GM12878 (cell line): Measurements from ENCODE around the gene MYO19. TPM values are rescaled to one million over a fixed set of nuclear protein-coding genes. Genes with fewer than 3 reads are reported as not detected.
A peak's percentile ranks its signal among the peaks of the same experiment; 100 is the strongest.

Source experiments
- ATAC-seq: fragments of 200-7000 bp; cut with Tn5 transposase; 3 replicates; pipeline ENCODE4 v1.9.1; 2020; ENCODE audit warnings: mild to moderate bottlenecking, moderate library complexity
- BruUV-seq: library from RNA; stranded (reverse); fragments of 400-500 nt; replicated peaks from 2 replicates; lab custom pipeline; 2021; lab: Mats Ljungman, UMichigan
- CTCF ChIA-PET: fragments of 300-600 bp; sonication (Branson Sonifier 250); formaldehyde crosslinking; extraction: SDS; loops from one replicate; lab custom pipeline; 2021; ENCODE audit warnings: inconsistent platforms; lab: Yijun Ruan, JAX
- POLR2A ChIA-PET: fragments of 350-600 bp; formaldehyde crosslinking; extraction: SDS; loops from one replicate; lab custom pipeline; 2021; ENCODE audit warnings: inconsistent platforms; lab: Charles Lee
- RAD21 ChIA-PET: fragments of 300-600 bp; sonication (Branson Sonifier 250); formaldehyde crosslinking; loops from one replicate; lab custom pipeline; 2023; ENCODE audit warnings: antibody characterized with exemption; ENCODE audit not compliant: unreplicated experiment; lab: Charles Lee
- SMC1A ChIA-PET: fragments of 300-600 bp; sonication (Branson Sonifier 250); formaldehyde crosslinking; loops from one replicate; lab custom pipeline; 2023; ENCODE audit not compliant: unreplicated experiment, uncharacterized antibody; lab: Charles Lee
- DNase-seq: peaks from one replicate; pipeline ENCODE4 v3.0.0-alpha.2; 2011; ENCODE audit warnings: low read depth, low spot score
- FAIRE-seq: peaks from 3 replicates; lab custom pipeline; 2011; peaks lifted over from hg19 to GRCh38; lab: Jason Lieb, UNC
- H2AFZ ChIP-seq: 2 replicates; pipeline ENCODE4 v1.6.0; 2011; ENCODE audit warnings: low read depth, low read length, control low read depth; ENCODE audit not compliant: control insufficient read depth
- H3K27ac ChIP-seq: 2 replicates; pipeline ENCODE4 v1.5.1; 2011; ENCODE audit warnings: control low read depth; ENCODE audit not compliant: control insufficient read depth, insufficient read depth
- H3K27me3 ChIP-seq, 2 experiments: replicated peaks in 1 of 2; 2 replicates each; pipeline versions ENCODE4 v1.6.0 to v1.6.1; 2011; ENCODE audit warnings: low read length in 1 of 2; ENCODE audit not compliant: control insufficient read depth in 2 of 2, insufficient read depth in 2 of 2
- H3K36me3 ChIP-seq, 2 experiments: 2 replicates each; pipeline ENCODE4 v1.5.1; 2011; ENCODE audit warnings: low read length in 1 of 2; ENCODE audit not compliant: control insufficient read depth in 2 of 2, insufficient read depth in 2 of 2
- H3K4me1 ChIP-seq: 2 replicates; pipeline ENCODE4 v1.6.1; 2011; ENCODE audit warnings: mild to moderate bottlenecking, low read length, moderate library complexity, mixed read lengths; ENCODE audit not compliant: control insufficient read depth, insufficient read depth
- H3K4me2 ChIP-seq: 2 replicates; pipeline ENCODE4 v1.6.0; 2011; ENCODE audit warnings: control low read depth; ENCODE audit not compliant: control insufficient read depth, insufficient read depth
- H3K4me3 ChIP-seq: fragments of 200-600 bp; sonication (generic); 2 replicates; pipeline ENCODE4 v1.5.1; 2016
- H3K79me2 ChIP-seq: 2 replicates; pipeline ENCODE4 v1.6.0; 2011; ENCODE audit warnings: low read length; ENCODE audit not compliant: control insufficient read depth, insufficient read depth
- H3K9ac ChIP-seq: 2 replicates; pipeline ENCODE4 v1.8.0; 2011; ENCODE audit warnings: low read length, control low read depth, mixed read lengths; ENCODE audit not compliant: control insufficient read depth, insufficient read depth
- H3K9me3 ChIP-seq: replicated peaks from 3 replicates; pipeline ENCODE4 v1.5.1; 2011; ENCODE audit warnings: mild to moderate bottlenecking, low read length; ENCODE audit not compliant: control insufficient read depth, insufficient read depth
- H4K20me1 ChIP-seq: 2 replicates; pipeline ENCODE4 v1.6.0; 2011; ENCODE audit not compliant: control insufficient read depth, insufficient read depth
- BHLHE40 ChIP-seq, 2 experiments: fragments of 450-650 bp in 1 of 2; IDR thresholded peaks; 2 replicates each; pipeline ENCODE4 v1.6.1; 2011 to 2017; ENCODE audit warnings: low read depth in 2 of 2, borderline replicate concordance in 1 of 2, improper control_type of control experiment in 1 of 2, low read length in 1 of 2, mild to moderate bottlenecking in 1 of 2
- BRCA1 ChIP-seq: IDR thresholded peaks from 2 replicates; pipeline ENCODE4 v1.6.1; 2011; ENCODE audit warnings: low read depth, low read length, improper control_type of control experiment
- CHD4 ChIP-seq: fragments of 200-600 bp; sonication (generic); IDR thresholded peaks from 2 replicates; pipeline ENCODE4 v1.6.1; 2016; ENCODE audit warnings: mild to moderate bottlenecking
- FOXM1 ChIP-seq: IDR thresholded peaks from 2 replicates; pipeline ENCODE4 v1.6.1; 2012; ENCODE audit warnings: low read depth, mild to moderate bottlenecking, inconsistent platforms, low read length, moderate library complexity
- HDAC2 ChIP-seq: fragments of 200-600 bp; sonication (generic); IDR thresholded peaks from 2 replicates; pipeline ENCODE4 v1.6.1; 2017
- IKZF1 ChIP-seq: fragments of 450-650 bp; conservative IDR thresholded peaks from 2 replicates; pipeline ENCODE4 v1.6.1; 2017; ENCODE audit warnings: antibody characterized with exemption, mild to moderate bottlenecking
- IRF3 ChIP-seq: fragments of 450-650 bp; IDR thresholded peaks from 2 replicates; pipeline ENCODE4 v1.6.1; 2014; ENCODE audit warnings: mild to moderate bottlenecking
- LARP7 ChIP-seq: fragments of 450-650 bp; IDR thresholded peaks from 2 replicates; pipeline ENCODE4 v1.6.1; 2017; ENCODE audit warnings: mild to moderate bottlenecking
- POLR2A ChIP-seq: IDR thresholded peaks from 2 replicates; pipeline ENCODE4 v1.6.1; 2011; ENCODE audit warnings: low read depth, mild to moderate bottlenecking, low read length
- RB1 ChIP-seq: fragments of 450-650 bp; formaldehyde crosslinking; IDR thresholded peaks from 2 replicates; pipeline ENCODE4 v1.6.1; 2017; ENCODE audit warnings: mild to moderate bottlenecking, borderline replicate concordance
- SREBF1 ChIP-seq: IDR thresholded peaks from 2 replicates; pipeline ENCODE4 v1.6.1; 2012; ENCODE audit warnings: mild to moderate bottlenecking, low read length
- USF2 ChIP-seq: IDR thresholded peaks from 2 replicates; pipeline ENCODE4 v1.6.1; 2011; ENCODE audit warnings: low read depth, low read length, improper control_type of control experiment, borderline replicate concordance
- ZNF217 ChIP-seq: fragments of 450-650 bp; IDR thresholded peaks from 2 replicates; pipeline ENCODE4 v1.6.1; 2017; ENCODE audit warnings: antibody characterized with exemption, mild to moderate bottlenecking
- WGBS: methylation state at CpG from one replicate; pipeline ENCODE4 v1.1.6; 2016; ENCODE audit warnings: low lambda C conversion rate; ENCODE audit not compliant: insufficient replicate concordance, insufficient coverage; ENCODE audit errors: missing lambda C conversion rate; 5-methylcytosine and 5-hydroxymethylcytosine counted together
- in situ Hi-C: fragments of 300-500 bp; cut with MboI; formaldehyde crosslinking; loops from 9 replicates; pipeline ENCODE4 v1.14.3; 2018; ENCODE audit warnings: mixed read lengths
- intact Hi-C: fragments of 100-400 bp; cut with micrococcal nuclease; formaldehyde crosslinking; loops from one replicate; pipeline ENCODE4 v1.14.2; 2022; ENCODE audit not compliant: unreplicated experiment
- polyA plus RNA-seq, 11 experiments: library from polyadenylated mRNA; depleted of rRNA in 4 of 11; unstranded in 6 of 11; stranded (reverse) in 5 of 11; fragments of >200 nt; fragmentation: Nextera tagmentation in 4 of 11; fragmentation: Illumina TruSeq in 1 of 11; extraction: Ambion mirVana in 4 of 11; extraction: Trizol in 1 of 11; gene quantifications; 1 replicate in 1 of 11; 2 replicates in 10 of 11; pipeline versions ENCODE4 v1.2.1 to v1.2.3, GENCODE V29; 2011 to 2016; ENCODE audit warnings: inconsistent platforms in 2 of 11, missing spikeins in 2 of 11, low read depth in 1 of 11
- total RNA-seq, 4 experiments: library from RNA; depleted of rRNA in 3 of 4; stranded (reverse); fragments of >200 nt in 3 of 4; fragmentation: Illumina TruSeq in 1 of 4; extraction: Trizol in 1 of 4; gene quantifications; 2 replicates each; pipeline versions ENCODE4 v1.2.1 to v1.2.3, GENCODE V29; 2013 to 2021

The MYO19 gene
- total and polyA plus RNA-seq, 10 of the 15 experiments (the other 5 are each of a cell fraction or from before 2014, with no cell fraction given), result 11.4 to 103 (median 67.1) TPM

- Histone ChIP-seq H3K4me2 (no peak overlapping the region), H3K9me3 (no peaks in the 10 kb centered on the region), H3K79me2 (no peaks in the 10 kb centered on the region), H3K9ac (no peak overlapping the region), H3K27ac (no peak overlapping the region), H4K20me1 (no peaks in the 10 kb centered on the region), H3K36me3 (peaks cover 19 to 32% of the 10 kb centered on the region in 2 experiments), H3K4me1 (no peaks in the 10 kb centered on the region), H3K27me3 (no peaks in the 10 kb centered on the region), H3K4me3 (no peak overlapping the region)
- 79% methylated on average over 9 of the region's 9 CpGs for WGBS
- RAD21 ChIA-PET, result no interaction called here
- in situ Hi-C loops (loop anchor here (25.0 kb wide), 1 partner anchor 361 kb away; no protein-coding TSS in a partner anchor), intact Hi-C loops (no loop called here)
- no peak for DNase-seq
- no peak for ATAC-seq
- SMC1A ChIA-PET, result no interaction called here
- no TSS peak for BruUV-seq
- POLR2A ChIA-PET, result interaction anchor here (0.6 kb wide), 1 partner anchor 694 kb away, joined by 5 read pairs; no protein-coding TSS in a partner anchor
- FAIRE-seq, result no peak
- CTCF ChIA-PET, result no interaction called here
- TF ChIP-seq ZNF217 (no peak), BRCA1 (no peak), POLR2A (peak; percentile 53; the same call in 1 of the 2 replicates)
- TF ChIP-seq, all 136 proteins: peak for 1
- H2AFZ ChIP-seq, result no peak overlapping the region
These were observed 36.5 kb downstream of the MYO19 start for GRCh38 chr17:36498155-36498554.

GRCh38 chr17:36496018-36496789, 38.5 kb downstream of the MYO19 start:
- H3K4me1 ChIP-seq, result no peaks in the 10 kb centered on the region
- no peaks in the 10 kb centered on the region for H4K20me1 ChIP-seq
- RAD21 ChIA-PET, result no interaction called here
- BruUV-seq, result no TSS peak
- ATAC-seq (no peak), DNase-seq (no peak), FAIRE-seq (no peak)
- SMC1A ChIA-PET, result no interaction called here
- no peak overlapping the region for H3K9ac ChIP-seq
- H3K9me3 ChIP-seq, result no peaks in the 10 kb centered on the region
- no peaks in the 10 kb centered on the region for H3K79me2 ChIP-seq
- no peak overlapping the region for H2AFZ ChIP-seq
- POLR2A ChIA-PET, result interaction anchor here (0.7 kb wide), 1 partner anchor 10 kb away, joined by 3 read pairs; no protein-coding TSS in a partner anchor
- TF ChIP-seq USF2, result no peak
- TF ChIP-seq HDAC2, result no peak
- TF ChIP-seq IRF3, result no peak
- no peak for TF ChIP-seq IKZF1
- TF ChIP-seq CHD4, result no peak
- no peak for TF ChIP-seq BHLHE40 (IDR thresholded peaks at IDR 0.05; ENCODE audit: borderline replicate concordance in 1 of 2, low read depth in 2 of 2, low read length in 1 of 2)
- no peak for TF ChIP-seq FOXM1
- no peak for TF ChIP-seq LARP7
- no peak for TF ChIP-seq RB1
- TF ChIP-seq SREBF1, result no peak
- no peak overlapping the region for H3K4me2 ChIP-seq
- CTCF ChIA-PET, result no interaction called here
- intact Hi-C loops (no loop called here), in situ Hi-C loops (loop anchor here (25.0 kb wide), 1 partner anchor 359 kb away; no protein-coding TSS in a partner anchor)
- no peak overlapping the region for H3K27ac ChIP-seq
- no peaks in the 10 kb centered on the region for H3K27me3 ChIP-seq
- WGBS, result 97% methylated on average over 9 of the region's 9 CpGs
- no peak overlapping the region for H3K4me3 ChIP-seq
- peaks cover 17 to 37% of the 10 kb centered on the region in 2 experiments for H3K36me3 ChIP-seq
